GM18505 (cell line): ENCODE measurements around the gene ROR2.

Experiments used
- ATAC-seq: cut with Tn5 transposase; IDR thresholded peaks from one replicate; pipeline ENCODE4 v1.9.1; 2021; ENCODE audit not compliant: unreplicated experiment
- POLR2A ChIP-seq: IDR thresholded peaks from 4 replicates; pipeline ENCODE4 v1.6.1; 2011; ENCODE audit warnings: borderline replicate concordance; ENCODE audit not compliant: insufficient read depth, insufficient read length; ENCODE audit errors: extremely low read depth

Gene ROR2

GRCh38 chr9:91786132-91786896 lies 163.7 kb downstream of the ROR2 start:
- ATAC-seq: no peak
- TF ChIP-seq POLR2A: no peak

- TF ChIP-seq POLR2A: no peak
- ATAC-seq: no peak
Measured at GRCh38 chr9:91785447-91785842, 164.6 kb downstream of the ROR2 start.

- ATAC-seq: no peak
Measured at GRCh38 chr9:91784673-91785446, 165.2 kb downstream of the ROR2 start.

GRCh38 chr9:91783876-91784672 lies 166.0 kb downstream of the ROR2 start:
- ATAC-seq: no peak
- TF ChIP-seq POLR2A: no peak

More at GRCh38 chr9:91784673-91785446, 165.2 kb downstream of the ROR2 start:
- TF ChIP-seq POLR2A: no peak

GRCh38 chr9:91783411-91783810 lies 166.6 kb downstream of the ROR2 start:
- no peak for TF ChIP-seq POLR2A
- no peak for ATAC-seq

GRCh38 chr9:91782708-91783214 lies 167.3 kb downstream of the ROR2 start:
- no peak for ATAC-seq
- TF ChIP-seq POLR2A: no peak

GRCh38 chr9:91781906-91782305 lies 168.1 kb downstream of the ROR2 start:
- no peak for TF ChIP-seq POLR2A

GRCh38 chr9:91781116-91781515 lies 168.9 kb downstream of the ROR2 start:
- no peak for ATAC-seq
- no peak for TF ChIP-seq POLR2A

More at GRCh38 chr9:91781906-91782305, 168.1 kb downstream of the ROR2 start:
- no peak for ATAC-seq

GRCh38 chr9:91778031-91778430 lies 172.0 kb downstream of the ROR2 start:
- no peak for TF ChIP-seq POLR2A
- no peak for ATAC-seq

- TF ChIP-seq POLR2A: no peak
- no peak for ATAC-seq
Measured at GRCh38 chr9:91777292-91777830, 172.7 kb downstream of the ROR2 start.

- ATAC-seq: no peak
- no peak for TF ChIP-seq POLR2A
Measured at GRCh38 chr9:91776409-91777291, 173.4 kb downstream of the ROR2 start.

GRCh38 chr9:91775708-91776028 lies 174.4 kb downstream of the ROR2 start:
- no peak for TF ChIP-seq POLR2A
- ATAC-seq: no peak
